ENCODE measurements around the gene PML. TPM values are rescaled to one million over a fixed set of nuclear protein-coding genes. Genes with fewer than 3 reads are reported as not detected.

Gene PML
- total RNA-seq, 4 donors from 2014 or later = 55.9 to 141 (median 76.5) TPM

GRCh38 chr15:74034206-74034755 is 39.8 kb downstream of the PML start:
- Histone ChIP-seq H3K36me3 (peaks cover 39 to 41% of the 10 kb centered on the region in 2 donors), H3K4me1 (peaks cover 0 to 17% of the 10 kb centered on the region in 2 donors), H3K9me3 (no peaks in the 10 kb centered on the region), H3K4me3 (replicated peaks in 1 of 3) (no peak overlapping the region), H3K27me3 (no peaks in the 10 kb centered on the region), H3K27ac (no peak overlapping the region)
- DNase-seq = no peak
- WGBS, 2 donors = 88 to 89% methylated on average over 10 of the region's 10 CpGs
- TF ChIP-seq CTCF (IDR thresholded peaks at IDR 0.05) (no peak), POLR2A (IDR thresholded peaks at IDR 0.05) (no peak)
- intact Hi-C loops (cut with DNase I) = no loop called here

DNA sequence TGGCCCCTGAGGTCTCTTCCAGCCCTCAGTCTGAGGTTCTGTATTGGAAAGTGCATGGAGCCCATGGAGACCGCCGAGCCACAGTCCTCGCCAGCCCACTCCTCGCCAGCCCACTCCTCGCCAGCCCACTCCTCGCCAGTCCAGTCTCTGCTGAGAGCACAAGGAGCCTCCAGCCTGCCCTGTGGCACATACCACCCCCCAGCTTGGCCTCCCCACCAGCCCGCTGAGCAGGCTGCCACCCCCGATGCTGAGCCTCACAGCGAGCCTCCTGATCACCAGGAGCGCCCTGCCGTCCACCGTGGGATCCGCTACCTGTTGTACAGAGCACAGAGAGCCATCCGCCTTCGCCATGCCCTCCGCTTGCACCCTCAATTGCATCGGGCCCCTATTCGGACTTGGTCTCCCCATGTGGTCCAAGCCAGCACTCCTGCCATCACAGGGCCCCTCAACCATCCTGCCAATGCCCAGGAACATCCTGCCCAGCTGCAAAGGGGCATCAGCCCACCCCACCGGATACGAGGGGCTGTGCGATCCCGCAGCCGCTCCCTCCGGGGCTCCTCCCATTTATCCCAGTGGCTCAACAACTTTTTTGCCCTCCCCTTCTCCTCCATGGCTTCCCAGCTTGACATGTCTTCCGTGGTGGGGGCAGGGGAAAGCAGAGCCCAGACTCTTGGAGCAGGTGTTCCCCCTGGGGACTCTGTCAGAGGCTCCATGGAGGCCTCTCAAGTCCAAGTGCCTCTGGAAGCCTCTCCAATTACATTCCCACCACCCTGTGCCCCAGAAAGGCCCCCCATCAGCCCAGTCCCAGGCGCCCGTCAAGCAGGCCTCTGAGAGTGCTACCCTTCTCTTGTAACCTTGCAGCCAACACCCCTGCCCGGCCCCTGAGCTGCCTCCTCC is 40.9 kb downstream of the PML start:
- Histone ChIP-seq H3K9me3 (no peaks in the 10 kb centered on the region), H3K4me1 (peaks cover 0 to 28% of the 10 kb centered on the region in 2 donors), H3K27me3 (no peaks in the 10 kb centered on the region), H3K27ac (no peak overlapping the region), H3K36me3 (peaks cover 39 to 41% of the 10 kb centered on the region in 2 donors), H3K4me3 (replicated peaks in 1 of 3) (no peak overlapping the region)
- TF ChIP-seq POLR2A (IDR thresholded peaks at IDR 0.05) (no peak), CTCF (IDR thresholded peaks at IDR 0.05) (no peak)
- intact Hi-C loops (cut with DNase I) = loop anchor here (5.0 kb wide), 1 partner anchor 63 kb away; no protein-coding TSS in a partner anchor
- DNase-seq = no peak
- 90 to 94% methylated on average over 27 of the region's 28 CpGs for WGBS, 2 donors

- peaks cover 39 to 41% of the 10 kb centered on the region in 2 donors for H3K36me3 ChIP-seq
- intact Hi-C loops (cut with DNase I) = loop anchor here (5.0 kb wide), 1 partner anchor 64 kb away; no protein-coding TSS in a partner anchor
- H3K27ac ChIP-seq = no peak overlapping the region
- no peaks in the 10 kb centered on the region for H3K27me3 ChIP-seq
- peaks cover 0 to 32% of the 10 kb centered on the region in 2 donors for H3K4me1 ChIP-seq
- no peaks in the 10 kb centered on the region for H3K9me3 ChIP-seq
- WGBS, 2 donors = 65 to 70% methylated on average over 21 of the region's 21 CpGs
- DNase-seq = peak; percentile 83 to 87
- H3K4me3 ChIP-seq (replicated peaks in 1 of 3) = no peak overlapping the region
- TF ChIP-seq CTCF (IDR thresholded peaks at IDR 0.05) (peak in 4 of 6 experiments; percentile 26 to 69 (median 59)), POLR2A (IDR thresholded peaks at IDR 0.05) (no peak)
These were observed 42.0 kb downstream of the PML start for GRCh38 chr15:74036271-74037170.

- DNase-seq = no peak
- no peak overlapping the region for H3K4me3 ChIP-seq (replicated peaks in 1 of 3)
- peaks cover 39 to 41% of the 10 kb centered on the region in 2 donors for H3K36me3 ChIP-seq
- H3K4me1 ChIP-seq = peaks cover 0 to 31% of the 10 kb centered on the region in 2 donors
- intact Hi-C loops (cut with DNase I) = loop anchor here (5.0 kb wide), 1 partner anchor 65 kb away; no protein-coding TSS in a partner anchor
- no peak for TF ChIP-seq POLR2A (IDR thresholded peaks at IDR 0.05)
- no peak for TF ChIP-seq CTCF (IDR thresholded peaks at IDR 0.05)
- no peaks in the 10 kb centered on the region for H3K27me3 ChIP-seq
- no peak overlapping the region for H3K27ac ChIP-seq
- 46 to 53% methylated on average over 21 of the region's 21 CpGs for whole genome bisulfite sequencing, 2 donors
- no peaks in the 10 kb centered on the region for H3K9me3 ChIP-seq
These were observed 42.9 kb downstream of the PML start for GRCh38 chr15:74037171-74038117.
